GM12873 (cell line): Measurements from ENCODE around the gene THBS4.

Experiments used
- TF ChIP-seq, protein P1 (sequence below): IDR thresholded peaks from 2 replicates; pipeline ENCODE4 v1.5.1; 2012; ENCODE audit warnings: low read depth, mild to moderate bottlenecking, moderate library complexity, low read length, control low read depth; ENCODE audit not compliant: insufficient read depth; ENCODE audit errors: missing control alignments

Gene THBS4

DNA sequence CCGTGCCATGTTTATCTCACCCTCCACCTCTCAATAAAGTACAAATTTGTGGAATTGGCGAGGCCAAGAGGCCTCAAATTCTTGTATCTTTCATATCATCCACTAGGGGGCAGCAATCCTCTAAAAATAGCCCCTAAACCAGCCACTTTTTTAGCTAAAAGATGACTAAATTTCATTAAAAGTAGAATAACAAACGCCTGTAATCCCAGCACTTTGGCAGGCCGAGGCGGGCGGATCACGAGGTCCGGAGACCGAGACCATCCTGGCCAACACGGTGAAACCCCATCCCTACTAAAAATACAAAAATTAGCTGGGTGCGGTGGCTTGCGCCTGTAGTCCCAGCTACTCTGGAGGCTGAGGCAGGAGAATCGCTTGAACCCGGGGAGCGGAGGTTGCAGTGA is 56.6 kb downstream of the THBS4 start:
- TF ChIP-seq, protein P1, sequence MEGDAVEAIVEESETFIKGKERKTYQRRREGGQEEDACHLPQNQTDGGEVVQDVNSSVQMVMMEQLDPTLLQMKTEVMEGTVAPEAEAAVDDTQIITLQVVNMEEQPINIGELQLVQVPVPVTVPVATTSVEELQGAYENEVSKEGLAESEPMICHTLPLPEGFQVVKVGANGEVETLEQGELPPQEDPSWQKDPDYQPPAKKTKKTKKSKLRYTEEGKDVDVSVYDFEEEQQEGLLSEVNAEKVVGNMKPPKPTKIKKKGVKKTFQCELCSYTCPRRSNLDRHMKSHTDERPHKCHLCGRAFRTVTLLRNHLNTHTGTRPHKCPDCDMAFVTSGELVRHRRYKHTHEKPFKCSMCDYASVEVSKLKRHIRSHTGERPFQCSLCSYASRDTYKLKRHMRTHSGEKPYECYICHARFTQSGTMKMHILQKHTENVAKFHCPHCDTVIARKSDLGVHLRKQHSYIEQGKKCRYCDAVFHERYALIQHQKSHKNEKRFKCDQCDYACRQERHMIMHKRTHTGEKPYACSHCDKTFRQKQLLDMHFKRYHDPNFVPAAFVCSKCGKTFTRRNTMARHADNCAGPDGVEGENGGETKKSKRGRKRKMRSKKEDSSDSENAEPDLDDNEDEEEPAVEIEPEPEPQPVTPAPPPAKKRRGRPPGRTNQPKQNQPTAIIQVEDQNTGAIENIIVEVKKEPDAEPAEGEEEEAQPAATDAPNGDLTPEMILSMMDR: peak; percentile 51

DNA sequence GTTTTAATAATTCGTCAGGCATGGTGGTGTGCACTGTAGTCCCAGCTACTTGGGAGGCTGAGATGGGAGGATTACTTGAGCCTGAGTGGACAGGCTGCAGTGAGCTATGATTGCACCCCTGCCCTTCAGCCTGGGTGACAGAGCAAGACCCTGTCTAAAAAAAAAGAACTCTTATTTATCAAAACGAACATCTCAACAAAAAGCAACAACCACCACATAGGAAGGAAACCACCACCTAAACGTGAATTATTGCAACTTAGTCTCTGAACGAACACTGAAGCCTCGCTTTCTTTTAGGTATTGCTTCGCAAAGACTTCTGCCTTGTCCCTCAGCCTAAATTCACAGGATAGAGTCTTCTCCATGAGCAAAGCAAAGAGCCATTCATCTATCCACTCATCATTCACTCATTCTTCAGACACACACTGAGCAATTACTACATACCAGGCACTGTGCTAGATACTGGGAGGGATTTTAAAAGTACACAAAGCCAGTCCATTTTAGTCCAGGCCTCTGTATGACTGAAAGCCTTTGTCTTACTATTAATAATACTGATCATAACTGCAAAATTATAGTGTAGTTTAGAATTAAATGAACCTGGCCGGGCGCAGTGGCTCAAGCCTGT is 57.4 kb downstream of the THBS4 start:
- TF ChIP-seq, protein P1: no peak

DNA sequence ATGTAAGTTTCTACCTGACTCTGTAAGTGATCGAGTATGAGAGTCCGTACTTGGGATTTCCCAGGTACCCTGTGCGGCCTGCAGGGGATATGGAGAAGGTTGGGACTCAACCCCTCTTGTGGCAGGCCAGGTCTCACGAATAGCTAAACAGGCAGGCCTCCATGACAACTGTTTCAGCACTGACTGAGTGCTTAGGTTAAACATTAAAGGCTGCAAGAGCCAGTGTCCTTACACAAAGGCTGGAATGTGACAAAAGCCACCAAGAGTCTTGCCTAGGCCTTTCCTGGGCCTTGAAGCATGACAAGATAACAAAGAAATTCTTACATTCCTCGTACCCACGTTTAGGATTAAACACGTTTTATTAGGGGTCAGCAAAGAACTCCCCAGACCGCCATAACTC is 58.6 kb downstream of the THBS4 start:
- TF ChIP-seq, protein P1: no peak

DNA sequence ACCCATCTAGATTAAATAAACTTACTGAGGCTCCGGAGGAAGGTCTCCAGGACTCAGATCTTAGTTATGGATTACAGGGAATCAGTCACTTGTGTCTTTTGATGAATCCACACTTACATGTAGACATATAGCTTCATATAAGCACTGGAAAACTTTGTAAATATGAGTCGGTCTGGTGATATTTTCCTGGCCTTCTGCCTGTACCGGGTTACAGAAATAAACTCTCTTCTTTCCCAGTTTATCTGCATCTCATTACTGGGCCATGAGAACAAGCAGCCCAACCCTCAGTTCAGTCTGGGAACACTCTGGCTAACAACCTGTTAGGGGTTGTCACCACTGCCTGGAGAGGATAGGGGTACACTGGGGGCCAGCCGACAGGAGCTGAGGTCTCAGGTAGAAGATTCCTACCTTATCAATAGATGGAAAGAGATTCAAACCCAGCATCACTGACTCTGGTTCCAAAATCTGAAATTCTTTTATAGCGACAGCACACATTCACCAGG is 59.1 kb downstream of the THBS4 start:
- TF ChIP-seq, protein P1: no peak

DNA sequence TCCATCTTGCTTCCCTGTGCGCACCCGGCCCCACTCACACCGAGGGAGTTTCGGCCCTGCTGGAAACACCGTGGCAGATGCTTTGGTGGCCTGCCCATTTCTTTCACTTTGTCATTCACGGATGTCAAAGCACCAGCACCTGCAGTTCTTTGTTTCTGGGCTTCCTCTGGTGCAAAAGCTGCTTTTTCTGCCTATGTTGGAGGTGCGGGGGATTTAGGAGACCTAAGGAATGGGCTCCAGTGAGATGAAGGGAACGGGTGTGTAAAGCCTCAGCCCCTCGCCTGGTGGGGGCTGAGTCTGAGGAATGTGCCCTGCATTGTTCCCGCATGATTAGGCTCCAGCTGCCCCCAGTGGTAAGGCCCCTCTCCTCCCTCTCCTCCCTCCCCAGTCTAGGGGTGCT is 62.3 kb downstream of the THBS4 start:
- TF ChIP-seq, protein P1: no peak

DNA sequence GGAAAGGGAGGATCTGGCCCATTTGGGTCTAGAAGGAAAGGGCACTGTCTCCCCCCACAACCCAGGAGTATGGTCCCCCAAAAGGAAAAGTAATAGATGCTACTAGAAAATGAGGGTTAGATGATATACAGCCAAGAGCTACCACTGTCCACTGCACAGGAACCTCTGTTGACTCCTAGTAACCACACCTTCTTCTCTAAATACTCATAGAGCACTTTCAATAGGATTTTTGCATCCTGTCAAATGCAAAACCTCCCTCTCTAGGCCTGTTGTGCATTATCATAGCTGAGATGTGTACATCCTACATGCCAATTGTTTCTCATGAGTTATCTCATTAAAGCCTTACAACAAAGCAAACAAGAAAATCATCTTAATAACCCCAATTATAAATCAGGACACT is 66.8 kb downstream of the THBS4 start:
- TF ChIP-seq, protein P1: no peak

DNA sequence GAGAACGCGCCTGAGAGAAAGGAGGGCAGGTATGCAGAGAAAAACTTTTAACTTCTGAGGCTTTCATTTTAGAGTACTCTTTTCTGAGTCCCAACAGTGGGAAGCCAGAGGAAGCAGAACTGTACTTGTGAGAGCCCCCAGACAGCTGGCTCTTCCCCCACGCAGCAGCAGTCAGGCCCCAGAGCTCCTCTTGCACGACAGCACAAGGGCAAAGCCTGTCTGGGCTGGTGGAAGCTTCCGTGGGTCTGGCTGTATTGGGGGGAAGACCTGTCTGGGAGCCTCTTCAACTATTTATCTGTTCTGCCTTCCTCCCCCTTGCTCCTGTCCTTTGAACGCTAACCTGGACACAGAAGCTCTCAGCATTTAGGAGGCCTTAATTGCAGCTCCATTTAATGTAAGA is 68.2 kb downstream of the THBS4 start:
- TF ChIP-seq, protein P1: no peak
